ENCODE data around the gene BMPER.
"Not testable (repeated sequence)": the region's sequence is repeated elsewhere in the genome, so short reads cannot be mapped to it uniquely, and the experiment has no call there.

The BMPER gene

DNA sequence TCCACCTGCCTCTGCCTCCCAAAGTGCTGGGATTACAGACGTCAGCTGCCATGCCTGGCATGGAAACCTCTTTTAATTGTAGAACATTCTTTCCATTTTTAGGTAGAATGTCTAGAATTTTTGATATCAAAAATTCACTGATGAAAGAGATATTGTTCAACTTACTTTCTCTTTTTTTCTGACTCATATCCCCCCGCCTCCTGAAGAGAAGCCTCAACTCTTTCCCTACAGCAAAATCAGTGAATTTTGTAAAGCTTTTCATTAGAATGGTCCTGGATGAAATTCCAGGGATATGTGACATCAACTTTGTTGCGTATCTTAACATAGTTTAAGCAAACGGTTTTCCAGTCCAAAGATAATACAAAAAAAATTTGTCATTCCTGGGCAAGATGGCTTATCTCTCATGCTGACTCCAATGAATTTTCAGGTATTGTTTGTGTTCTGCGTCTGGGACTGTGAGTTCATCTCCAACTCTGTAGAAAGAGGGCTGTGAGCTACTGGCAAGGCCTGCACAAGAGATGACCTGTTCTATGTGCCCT, 256.8 kb downstream of the BMPER start:
- in situ Hi-C loops (cut with MboI; ENCODE audit: low sequenced_read_pairs, unreplicated experiment): no loop called here
- no peak for DNase-seq (ENCODE audit: low spot score)
- TF ChIP-seq CTCF (IDR thresholded peaks at IDR 0.05; ENCODE audit: borderline replicate concordance, control extremely low read depth, extremely low read depth, insufficient read depth, missing control alignments): no peak

DNA sequence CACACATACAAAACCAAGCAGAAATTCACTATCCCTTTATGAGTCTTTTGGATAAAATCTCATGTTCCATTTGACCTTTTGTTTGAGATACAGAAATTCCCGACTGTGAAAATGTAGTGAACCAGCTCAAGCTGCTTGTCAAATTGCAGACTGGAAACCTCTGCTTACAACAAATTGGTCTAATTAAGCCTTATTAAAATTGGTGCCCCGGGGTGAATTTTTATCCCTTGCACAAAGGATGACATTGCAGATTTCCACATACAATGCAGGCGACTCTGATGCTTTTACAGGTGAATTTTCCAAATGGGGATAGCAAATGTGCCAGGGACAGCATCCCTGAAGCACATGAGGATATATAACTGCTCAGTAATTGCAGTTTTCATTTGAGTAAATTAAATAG, 257.3 kb downstream of the BMPER start:
- in situ Hi-C loops (cut with MboI; ENCODE audit: low sequenced_read_pairs, unreplicated experiment): no loop called here

GRCh38 chr7:34163956-34164355, 258.6 kb downstream of the BMPER start:
- TF ChIP-seq CTCF (IDR thresholded peaks at IDR 0.05; ENCODE audit: borderline replicate concordance, control extremely low read depth, extremely low read depth, insufficient read depth, missing control alignments): no peak
- no peak for DNase-seq (ENCODE audit: low spot score)
- in situ Hi-C loops (cut with MboI; ENCODE audit: low sequenced_read_pairs, unreplicated experiment): no loop called here

More for the DNA sequence above, 257.3 kb downstream of the BMPER start:
- TF ChIP-seq CTCF (IDR thresholded peaks at IDR 0.05; ENCODE audit: borderline replicate concordance, control extremely low read depth, extremely low read depth, insufficient read depth, missing control alignments): no peak
- DNase-seq (ENCODE audit: low spot score): no peak

DNA sequence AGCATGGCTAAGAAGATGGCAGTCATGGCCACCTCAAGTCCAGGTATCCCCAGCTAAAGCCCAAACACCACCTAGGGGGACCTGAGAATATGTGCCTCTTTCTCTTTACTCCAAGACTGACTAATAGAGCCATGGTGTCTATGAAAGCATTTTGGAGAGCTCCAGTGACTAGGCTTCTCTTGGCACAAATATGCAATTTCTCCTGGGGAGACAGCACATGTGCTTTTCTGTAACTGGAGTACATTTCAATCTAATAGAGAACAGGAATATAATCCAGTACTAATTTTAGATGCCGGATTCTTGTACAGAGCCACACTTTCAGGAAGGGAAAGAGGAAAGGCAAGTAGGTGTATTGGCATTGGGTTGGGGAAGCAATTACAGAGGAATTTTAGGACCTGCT, 260.1 kb downstream of the BMPER start:
- TF ChIP-seq CTCF (IDR thresholded peaks at IDR 0.05; ENCODE audit: borderline replicate concordance, control extremely low read depth, extremely low read depth, insufficient read depth, missing control alignments): no peak
- in situ Hi-C loops (cut with MboI; ENCODE audit: low sequenced_read_pairs, unreplicated experiment): no loop called here
- no peak for DNase-seq (ENCODE audit: low spot score)

GRCh38 chr7:34165927-34166550, 260.7 kb downstream of the BMPER start:
- in situ Hi-C loops (cut with MboI; ENCODE audit: low sequenced_read_pairs, unreplicated experiment): no loop called here
- no peak for DNase-seq (ENCODE audit: low spot score)
- TF ChIP-seq CTCF (IDR thresholded peaks at IDR 0.05; ENCODE audit: borderline replicate concordance, control extremely low read depth, extremely low read depth, insufficient read depth, missing control alignments): no peak

- no peak for DNase-seq (ENCODE audit: low spot score)
- in situ Hi-C loops (cut with MboI; ENCODE audit: low sequenced_read_pairs, unreplicated experiment): no loop called here
- TF ChIP-seq CTCF (IDR thresholded peaks at IDR 0.05; ENCODE audit: borderline replicate concordance, control extremely low read depth, extremely low read depth, insufficient read depth, missing control alignments): no peak
These were observed 262.7 kb downstream of the BMPER start for GRCh38 chr7:34168013-34168412.

- in situ Hi-C loops (cut with MboI; ENCODE audit: low sequenced_read_pairs, unreplicated experiment); DNase-seq (ENCODE audit: low spot score): not testable (repeated sequence)
These were observed 269.6 kb downstream of the BMPER start for GRCh38 chr7:34174688-34175616.

Measured in GM13976 (cell line).